Mucosa of descending colon (tissue), 3 donors: ENCODE data around the gene MED20. TPM values are rescaled to one million over a fixed set of nuclear protein-coding genes. Genes with fewer than 3 reads are reported as not detected.

Experiments used
- ATAC-seq: fragments of 200-7000 bp; cut with Tn5 transposase; one replicate; pipeline ENCODE4 v1.9.1; 2020; ENCODE audit warnings: mild to moderate bottlenecking, moderate library complexity
- DNase-seq, 3 donors: peaks; one replicate each; pipeline ENCODE4 v3.0.0-alpha.2; 2020
- H3K36me3 ChIP-seq: fragments of 200-600 bp; one replicate; pipeline ENCODE4 v1.8.0; 2021; ENCODE audit warnings: low read depth, mild to moderate bottlenecking
- H3K4me1 ChIP-seq: fragments of 200-600 bp; one replicate; pipeline ENCODE4 v1.8.0; 2021; ENCODE audit warnings: low read depth, mild to moderate bottlenecking
- H3K4me3 ChIP-seq: fragments of 200-600 bp; one replicate; pipeline ENCODE4 v1.8.0; 2021; ENCODE audit warnings: mild to moderate bottlenecking
- H3K9me3 ChIP-seq: fragments of 200-600 bp; one replicate; pipeline ENCODE4 v1.8.0; 2021; ENCODE audit warnings: mild to moderate bottlenecking
- CTCF ChIP-seq: fragments of 200-600 bp; IDR thresholded peaks from one replicate; pipeline ENCODE4 v1.8.0; 2022; ENCODE audit warnings: antibody characterized with exemption, mild to moderate bottlenecking
- intact Hi-C, 2 donors: fragments of 100-400 bp; cut with DNase I in 1 of 2; cut with micrococcal nuclease in 1 of 2; formaldehyde crosslinking; loops; one replicate each; pipeline versions ENCODE4 v1.11.0 to v1.11.1; 2022; cut with DNase I, micrococcal nuclease
- total RNA-seq, 3 donors: library from RNA; stranded (reverse); fragmentation: NEBNext Ultra II Directional in 2 of 3; extraction: Animal tissue kit (Norgen Biotek cat#: 25700) in 2 of 3; gene quantifications; one replicate each; pipeline versions ENCODE4 v1.2.1 to v1.2.4, GENCODE V29; 2021 to 2023
- donor health status: DM: no; HTN: no; CAD: no; lungs with moderate emphysema.
- donor health status: DM: no; HTN: no; CAD: no.
- donor health status: DM: no; HTN: yes; CAD: no.

Gene MED20
- total RNA-seq, 3 donors from 2014 or later = 15.5 to 21.2 (median 18.6) TPM

GRCh38 chr6:41885930-41886329 lies 35.0 kb downstream of the MED20 start:
- Histone ChIP-seq H3K4me3 (no peak overlapping the region), H3K36me3 (no peaks in the 10 kb centered on the region), H3K9me3 (no peaks in the 10 kb centered on the region), H3K4me1 (no peaks in the 10 kb centered on the region)
- no peak for DNase-seq
- intact Hi-C loops = no loop called here
- TF ChIP-seq CTCF = no peak
- ATAC-seq = no peak

GRCh38 chr6:41884957-41885356 lies 36.0 kb downstream of the MED20 start:
- no peaks in the 10 kb centered on the region for H3K36me3 ChIP-seq
- H3K4me1 ChIP-seq = no peaks in the 10 kb centered on the region
- no peak for ATAC-seq
- H3K4me3 ChIP-seq = no peak overlapping the region
- TF ChIP-seq CTCF = no peak
- H3K9me3 ChIP-seq = no peaks in the 10 kb centered on the region
- DNase-seq = no peak
- intact Hi-C loops = no loop called here

- Histone ChIP-seq H3K4me1 (no peaks in the 10 kb centered on the region), H3K36me3 (no peaks in the 10 kb centered on the region), H3K9me3 (no peaks in the 10 kb centered on the region), H3K4me3 (no peak overlapping the region)
- no peak for DNase-seq
- ATAC-seq = no peak
- intact Hi-C loops = no loop called here
- no peak for TF ChIP-seq CTCF
Observed at GRCh38 chr6:41881506-41881905, 39.4 kb downstream of the MED20 start.

- no peak for TF ChIP-seq CTCF
- Histone ChIP-seq H3K9me3 (no peaks in the 10 kb centered on the region), H3K4me1 (no peaks in the 10 kb centered on the region), H3K36me3 (no peaks in the 10 kb centered on the region), H3K4me3 (no peak overlapping the region)
- ATAC-seq (no peak), DNase-seq (no peak)
- intact Hi-C loops = no loop called here
Observed at GRCh38 chr6:41878961-41879405, 42.0 kb downstream of the MED20 start.

GRCh38 chr6:41878246-41878645 lies 42.7 kb downstream of the MED20 start:
- Histone ChIP-seq H3K9me3 (no peaks in the 10 kb centered on the region), H3K4me1 (no peaks in the 10 kb centered on the region), H3K4me3 (no peak overlapping the region), H3K36me3 (no peaks in the 10 kb centered on the region)
- intact Hi-C loops = no loop called here
- TF ChIP-seq CTCF = no peak
- DNase-seq = no peak
- ATAC-seq = no peak

- no peak for TF ChIP-seq CTCF
- H3K4me3 ChIP-seq = no peak overlapping the region
- intact Hi-C loops = no loop called here
- H3K36me3 ChIP-seq = no peaks in the 10 kb centered on the region
- DNase-seq (no peak), ATAC-seq (no peak)
- no peaks in the 10 kb centered on the region for H3K9me3 ChIP-seq
- H3K4me1 ChIP-seq = no peaks in the 10 kb centered on the region
Observed at GRCh38 chr6:41877051-41877680, 43.8 kb downstream of the MED20 start.
